PC-9 (cell line): ENCODE measurements around the gene ANP32B. TPM values are rescaled to one million over a fixed set of nuclear protein-coding genes. Genes with fewer than 3 reads are reported as not detected.

Experiments used
- Bru-seq: library from RNA; stranded (reverse); fragments of 400-500 nt; gene quantifications from one replicate; lab custom pipeline; 2021; lab: Mats Ljungman, UMichigan
- BruChase-seq, 2 experiments: library from RNA; stranded (reverse); fragments of 400-500 nt; gene quantifications; one replicate each; lab custom pipeline; 2021; lab: Mats Ljungman, UMichigan
- BruUV-seq: library from RNA; stranded (reverse); fragments of 400-500 nt; replicated peaks from 2 replicates; lab custom pipeline; 2021; lab: Mats Ljungman, UMichigan
- CTCF ChIA-PET: fragments of 300-600 bp; sonication (Branson Sonifier 250); formaldehyde crosslinking; loops from one replicate; lab custom pipeline; 2022; ENCODE audit warnings: antibody characterized with exemption; lab: Charles Lee
- POLR2A ChIA-PET: fragments of 300-600 bp; sonication (Branson Sonifier 250); formaldehyde crosslinking; loops from one replicate; lab custom pipeline; 2022; ENCODE audit warnings: antibody characterized with exemption; ENCODE audit not compliant: unreplicated experiment; lab: Charles Lee
- DNase-seq, 2 experiments: peaks; one replicate each; pipeline versions ENCODE4 v3.0.0 to v3.0.0-alpha.2; 2015 to 2022; ENCODE audit warnings: mixed read lengths in 1 of 2
- H2AFZ ChIP-seq: fragments of 200-600 bp; sonication (generic); 2 replicates; pipeline ENCODE4 v1.8.1; 2017; ENCODE audit warnings: antibody characterized with exemption
- H3F3A ChIP-seq: fragments of 200-600 bp; sonication (generic); 2 replicates; pipeline ENCODE4 v1.8.1; 2017; ENCODE audit warnings: antibody characterized with exemption, mild to moderate bottlenecking, low read depth; ENCODE audit not compliant: insufficient read depth
- H3K27ac ChIP-seq: fragments of 200-600 bp; sonication (generic); 2 replicates; pipeline ENCODE4 v1.6.1; 2016; ENCODE audit warnings: mixed run types
- H3K27me3 ChIP-seq: fragments of 200-600 bp; sonication (generic); 2 replicates; pipeline ENCODE4 v1.6.1; 2016; ENCODE audit warnings: low read depth, mixed run types; ENCODE audit not compliant: insufficient read depth
- H3K36me3 ChIP-seq: fragments of 200-600 bp; sonication (generic); 2 replicates; pipeline ENCODE4 v1.6.1; 2016; ENCODE audit warnings: low read depth, mixed run types
- H3K4me1 ChIP-seq: fragments of 200-600 bp; sonication (generic); replicated peaks from 2 replicates; pipeline ENCODE4 v1.6.1; 2016; ENCODE audit warnings: mixed run types; ENCODE audit not compliant: insufficient read depth
- H3K4me2 ChIP-seq: fragments of 200-600 bp; sonication (generic); 2 replicates; pipeline ENCODE4 v1.6.1; 2017; ENCODE audit warnings: mixed run types
- H3K4me3 ChIP-seq: fragments of 200-600 bp; sonication (generic); 2 replicates; pipeline ENCODE4 v1.6.1; 2016; ENCODE audit warnings: mixed run types
- H3K79me2 ChIP-seq: fragments of 200-600 bp; sonication (generic); 2 replicates; pipeline ENCODE4 v1.6.1; 2017; ENCODE audit warnings: low read depth, mixed run types
- H3K9me2 ChIP-seq: fragments of 200-600 bp; sonication (generic); 2 replicates; pipeline ENCODE4 v1.8.1; 2017; ENCODE audit warnings: mild to moderate bottlenecking; ENCODE audit not compliant: insufficient read depth
- H3K9me3 ChIP-seq: fragments of 200-600 bp; sonication (generic); 2 replicates; pipeline ENCODE4 v1.8.1; 2016; ENCODE audit warnings: low read depth; ENCODE audit not compliant: insufficient read depth
- H4K20me1 ChIP-seq: fragments of 200-600 bp; sonication (generic); 2 replicates; pipeline ENCODE4 v1.8.1; 2017; ENCODE audit not compliant: insufficient read depth
- CTCF ChIP-seq: fragments of 200-600 bp; sonication (generic); conservative IDR thresholded peaks from 2 replicates; pipeline ENCODE4 v1.6.1; 2017; ENCODE audit warnings: mixed run types, antibody characterized with exemption, mild to moderate bottlenecking, moderate library complexity
- EZH2 ChIP-seq: fragments of 200-600 bp; sonication (generic); IDR thresholded peaks from 2 replicates; pipeline ENCODE4 v1.8.0; 2017; ENCODE audit warnings: antibody characterized with exemption, low read depth
- intact Hi-C: fragments of 100-400 bp; cut with micrococcal nuclease; formaldehyde crosslinking; loops from one replicate; pipeline ENCODE4 v1.10.0; 2022; ENCODE audit not compliant: unreplicated experiment
- long read RNA-seq: library from polyadenylated mRNA; stranded (forward); transcript quantifications from one replicate; pipeline ENCODE4 v2.0.0, GENCODE V29; 2022
- total RNA-seq: library from RNA; stranded (reverse); gene quantifications from 2 replicates; pipeline ENCODE4 v1.2.3, GENCODE V29; 2021

ANP32B gene
- 280 and 284 TPM in 2 replicates for total RNA-seq
- percentile 99 among the genes with signal in this experiment for Bru-seq, nascent RNA
- percentile 93 among the genes with signal in this experiment for BruChase-seq, experiment 1, labeled RNA remaining after a 2-hour chase
- BruChase-seq, experiment 2, labeled RNA remaining after a 6-hour chase, result percentile 96 among the genes with signal in this experiment
- long read RNA-seq, transcript ANP32B-201 (7 exons, 1,463 nt), result major isoform, 357 of 422 reads
- long read RNA-seq, partial matches to known transcripts, result 14 of 422 reads
- long read RNA-seq, other reads (novel, unspliced or antisense), result 51 of 422 reads

- H2AFZ ChIP-seq, result peak within 1 kb of the TSS; percentile 90
- H4K20me1 ChIP-seq, result peaks cover 16% of the 10 kb centered on the region
- peaks cover 11% of the 10 kb centered on the region; the same call in 1 of the 2 replicates for H3F3A ChIP-seq
- peak within 1 kb of the TSS; percentile 89 for H3K4me2 ChIP-seq
- TSS peak; percentile 83 for BruUV-seq
- H3K36me3 ChIP-seq, result peaks cover 4% of the 10 kb centered on the region; the same call in 1 of the 2 replicates
- H3K79me2 ChIP-seq, result peaks cover 54% of the 10 kb centered on the region
- no peaks in the 10 kb centered on the region for H3K27me3 ChIP-seq
- ChIA-PET CTCF (interaction anchor here (0.6 to 0.9 kb wide), 2 partner anchors 60 to 264 kb away, joined by 3 to 12 read pairs; no protein-coding TSS in a partner anchor), POLR2A (interaction anchor here (0.6 to 0.7 kb wide), 2 partner anchors 21 to 33 kb away, joined by 4 to 5 read pairs; no protein-coding TSS in a partner anchor)
- TF ChIP-seq CTCF (peak; percentile 56; the same call in 1 of the 2 replicates), EZH2 (no peak)
- intact Hi-C loops, result loop anchor here (1.0 to 5.0 kb wide), 5 partner anchors 60 to 350 kb away; partner anchors contain the start of genes CORO2A, NANS, NCBP1 and TRMO
- peak within 1 kb of the TSS; percentile 93 for H3K27ac ChIP-seq
- no peaks in the 10 kb centered on the region for H3K9me3 ChIP-seq
- H3K9me2 ChIP-seq, result no peaks in the 10 kb centered on the region
- peak; percentile 67 to 96 for DNase-seq
- H3K4me1 ChIP-seq, result peaks cover 37% of the 10 kb centered on the region
- peak within 1 kb of the TSS; percentile 92 for H3K4me3 ChIP-seq
Observed at GRCh38 chr9:97982683-97983588, at the start of gene ANP32B. Gene ANP32B (plus strand): TSS chr9:97983341. CDS start chr9:97983556, 215 bp downstream.

- CTCF ChIA-PET, result no interaction called here
- Histone ChIP-seq H3K27ac (no peak overlapping the region), H3K4me3 (no peak overlapping the region), H3K36me3 (no peaks in the 10 kb centered on the region), H4K20me1 (no peaks in the 10 kb centered on the region), H3K9me2 (no peaks in the 10 kb centered on the region), H3K4me1 (no peaks in the 10 kb centered on the region), H3K27me3 (no peaks in the 10 kb centered on the region), H3F3A (no peaks in the 10 kb centered on the region), H2AFZ (no peak overlapping the region), H3K9me3 (no peaks in the 10 kb centered on the region), H3K4me2 (no peak overlapping the region), H3K79me2 (no peaks in the 10 kb centered on the region)
- TF ChIP-seq EZH2, result no peak
- no peak for TF ChIP-seq CTCF
- intact Hi-C loops, result no loop called here
- POLR2A ChIA-PET, result interaction anchor here (0.7 kb wide), 1 partner anchor 175 kb away, joined by 7 read pairs; no protein-coding TSS in a partner anchor
- no TSS peak for BruUV-seq
- DNase-seq, result no peak
Observed at GRCh38 chr9:97934321-97935115, 48.6 kb upstream of the ANP32B start.
